HS-27A (cell line): ENCODE measurements around the gene DSC2.
"Not testable (repeated sequence)": the region's sequence is repeated elsewhere in the genome, so short reads cannot be mapped to it uniquely, and the experiment has no call there.

Experiments used
- DNase-seq: peaks from one replicate; pipeline ENCODE4 v3.0.0-alpha.2; 2012; ENCODE audit warnings: low read depth, missing footprints

DSC2 gene

DNA sequence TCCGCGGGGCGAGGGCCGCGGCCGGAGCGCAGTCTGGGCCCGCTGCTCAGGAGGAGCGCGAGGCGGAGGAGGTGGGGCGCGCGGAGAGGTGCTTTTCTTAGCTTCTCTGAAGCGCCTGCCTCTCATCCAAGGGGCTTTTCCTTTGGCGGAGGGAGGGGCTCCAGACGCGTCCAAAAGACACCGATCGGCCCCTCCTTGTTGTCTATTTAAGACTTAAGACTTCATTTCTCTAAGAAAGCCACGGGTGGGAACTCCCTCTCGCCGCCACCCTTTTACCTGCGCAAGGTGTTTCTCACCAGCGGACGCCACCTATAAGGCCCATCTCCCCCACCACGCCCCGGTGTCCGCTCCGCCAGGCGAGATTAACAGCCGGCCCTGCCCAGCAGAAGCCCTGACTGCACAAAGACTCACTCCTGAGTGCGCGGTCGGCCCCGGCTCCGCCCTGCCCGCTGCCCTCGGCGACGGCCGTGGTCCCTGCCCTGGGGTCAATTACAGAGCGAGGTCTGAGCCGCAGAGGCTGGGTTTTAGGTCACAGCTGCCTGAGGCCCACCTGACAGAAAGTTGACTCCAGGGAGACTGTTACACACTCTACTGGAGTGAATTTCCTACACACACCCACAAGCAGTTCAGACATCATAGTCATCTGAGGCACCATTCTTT lies at the start of gene DSC2:
TSS of gene DSC2 (minus strand) at position 397 of the 660 bp plus-strand sequence. CDS start 450 bp downstream, outside the sequence.
- DNase-seq, result no peak

DNA sequence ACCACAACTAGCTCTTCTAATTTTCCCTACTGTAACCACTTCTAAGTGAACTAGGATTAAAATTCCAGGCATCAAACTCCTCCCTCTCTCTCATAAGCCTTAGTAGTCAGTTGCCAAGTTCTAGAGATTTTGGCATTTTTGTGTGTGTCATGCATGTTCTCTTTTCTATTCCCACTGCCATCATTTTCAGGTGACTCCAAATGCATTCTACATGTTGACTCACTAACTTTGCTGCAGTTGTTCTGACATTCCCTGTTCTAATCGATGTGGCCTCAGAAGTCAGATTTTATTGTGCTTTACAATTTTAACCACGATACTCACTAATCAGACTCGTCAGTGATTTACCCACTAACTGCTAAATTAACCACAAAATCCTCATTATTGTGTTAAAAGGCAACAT lies 47.1 kb upstream of the DSC2 start:
- no peak for DNase-seq

DNA sequence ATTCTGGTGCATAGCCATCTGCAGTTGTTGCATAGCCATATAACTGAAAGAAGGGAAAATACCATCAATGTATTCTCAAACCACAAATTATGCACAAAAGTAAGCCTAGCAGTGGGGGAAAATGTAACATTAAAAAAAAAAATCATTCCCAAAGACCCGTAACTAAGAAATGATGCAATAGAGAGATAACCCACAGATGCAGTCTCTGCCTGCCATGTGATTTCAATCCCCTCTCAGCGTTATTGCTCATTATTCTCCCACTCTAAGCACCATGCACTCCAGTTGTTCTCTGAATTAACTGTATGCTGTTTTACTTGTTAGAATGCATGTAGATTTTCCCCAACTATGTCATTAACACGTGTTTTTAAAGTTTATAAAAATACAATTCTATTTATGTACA lies 46.4 kb upstream of the DSC2 start:
- DNase-seq, result no peak

DNA sequence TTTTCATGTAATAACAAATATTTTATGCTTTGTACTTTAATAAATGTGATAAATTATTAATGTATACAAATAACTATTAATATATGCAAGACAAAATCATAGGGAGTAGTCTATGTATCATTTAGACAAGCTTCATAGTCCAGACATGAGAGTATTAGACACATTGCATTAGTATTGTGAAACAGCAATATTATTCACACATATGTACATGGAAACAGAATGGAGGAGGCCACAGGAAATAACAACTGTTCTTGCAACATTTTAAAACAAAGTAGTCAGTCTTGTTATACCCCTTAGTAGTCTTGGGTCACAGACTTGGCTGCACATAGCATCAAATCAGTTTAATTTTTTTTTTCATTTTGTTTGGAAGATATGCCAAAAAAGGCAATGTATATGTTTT lies 44.6 kb upstream of the DSC2 start:
- DNase-seq, result no peak

DNA sequence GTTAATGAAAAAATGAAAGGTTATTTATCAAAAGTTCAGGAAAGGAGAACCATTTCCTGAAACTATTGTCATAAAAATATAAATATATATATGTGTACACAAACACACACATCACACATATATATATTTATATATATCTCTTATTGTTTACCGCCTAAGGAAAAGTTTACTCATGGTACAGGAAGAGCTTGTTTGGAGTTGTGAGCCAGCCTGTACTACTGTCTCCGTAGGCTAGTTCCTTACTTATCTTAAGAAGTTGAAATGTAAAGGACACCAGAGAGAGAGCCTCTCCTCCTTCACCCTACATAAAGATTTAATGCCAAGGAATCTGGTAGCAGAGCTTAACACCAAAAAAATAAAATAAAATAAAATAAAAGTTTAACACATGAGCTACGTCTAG lies 40.8 kb upstream of the DSC2 start:
- DNase-seq, result no peak

DNA sequence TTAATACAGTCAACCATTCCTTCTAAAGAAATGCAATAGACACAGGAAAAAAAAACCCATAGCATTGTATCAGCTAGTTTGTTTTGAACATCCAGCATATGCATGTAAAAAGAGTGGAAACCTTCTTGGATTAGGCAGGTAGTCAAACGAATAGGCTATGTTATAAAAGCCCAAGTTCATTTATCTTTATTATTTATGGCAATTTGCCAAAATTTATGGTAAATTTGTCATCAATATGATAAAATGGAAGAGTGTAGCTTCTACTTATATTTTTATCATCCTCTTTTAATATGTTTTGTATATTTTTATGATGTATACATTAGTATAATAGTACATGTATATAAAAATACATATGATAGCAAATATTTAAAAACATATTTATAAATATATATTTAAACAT lies 36.5 kb upstream of the DSC2 start:
- DNase-seq, result no peak

DNA sequence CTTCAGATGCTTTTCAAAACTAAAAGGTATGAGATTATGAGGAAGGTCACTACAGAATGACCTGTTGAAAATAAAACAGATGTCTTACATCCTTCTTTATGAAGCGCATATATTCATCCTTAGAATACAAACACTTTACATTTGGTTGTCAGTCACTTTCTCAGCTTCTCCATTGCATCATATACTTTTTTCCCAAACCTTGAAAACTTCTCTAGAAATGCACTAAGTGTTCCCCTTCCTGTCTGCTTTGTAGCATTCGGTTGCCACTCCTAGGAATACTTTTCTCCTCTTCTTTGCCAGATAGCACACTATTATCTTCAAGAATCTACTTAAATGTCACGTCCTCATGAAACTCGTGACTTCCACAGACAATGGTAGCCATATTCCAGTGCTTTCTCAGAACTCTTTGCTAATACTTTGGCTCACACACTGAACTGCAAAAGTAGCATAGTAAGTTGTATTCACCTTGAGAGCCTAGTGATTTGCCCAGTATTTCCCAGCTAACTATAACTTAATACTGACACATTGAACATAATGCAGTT lies 32.8 kb upstream of the DSC2 start:
- DNase-seq, result no peak

DNA sequence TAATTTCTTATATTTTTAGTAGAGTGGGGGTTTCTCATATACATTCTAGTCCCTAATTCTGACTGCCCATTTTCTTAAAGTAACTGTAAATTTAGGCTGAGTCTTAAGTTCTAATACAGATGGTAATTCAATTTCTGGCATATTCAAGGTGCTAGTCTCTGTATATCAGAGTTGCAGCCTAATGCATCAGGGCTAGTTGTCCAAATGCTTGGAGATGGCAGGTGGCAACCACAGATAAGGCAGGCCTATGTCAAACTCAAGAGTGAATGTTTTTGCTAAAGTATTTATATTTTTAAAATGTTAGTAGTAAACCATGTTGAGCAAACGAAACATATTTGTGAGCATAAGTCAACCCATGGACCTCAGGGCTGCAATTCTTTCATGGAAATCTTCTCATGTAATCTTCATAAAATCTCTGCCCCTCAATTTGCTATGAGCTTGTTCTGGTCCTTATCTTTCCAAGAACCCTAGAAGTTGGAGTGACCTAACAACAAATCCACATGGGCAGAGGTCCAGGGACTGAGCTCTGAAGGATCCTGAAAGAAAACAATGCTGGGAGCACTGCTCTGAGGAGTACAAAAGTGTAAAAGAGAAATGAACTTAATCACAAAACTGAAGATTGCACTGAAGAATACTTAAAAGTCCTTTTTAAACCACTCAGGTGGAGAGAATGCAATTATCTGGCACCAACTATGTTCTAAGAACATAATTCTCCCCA lies 27.3 kb upstream of the DSC2 start:
- no peak for DNase-seq

DNA sequence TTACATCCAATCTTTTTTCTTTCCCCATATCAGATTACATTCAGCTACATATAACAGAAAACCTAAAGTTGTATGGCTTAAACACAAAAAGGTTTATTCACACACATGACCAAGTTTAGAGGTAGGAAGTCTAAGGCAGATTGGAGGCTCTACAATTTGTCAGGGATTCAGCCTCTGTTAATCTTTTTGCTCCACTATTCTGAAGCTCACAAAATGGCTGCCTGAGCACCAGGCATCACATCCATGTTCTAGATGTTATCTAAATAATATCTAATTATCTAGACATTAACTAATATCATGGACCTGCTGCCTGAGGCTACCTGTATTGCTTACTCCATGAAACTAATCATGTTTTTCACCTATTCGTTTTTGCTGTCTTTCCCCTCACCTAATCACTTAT lies 23.7 kb upstream of the DSC2 start:
- DNase-seq, result no peak

DNA sequence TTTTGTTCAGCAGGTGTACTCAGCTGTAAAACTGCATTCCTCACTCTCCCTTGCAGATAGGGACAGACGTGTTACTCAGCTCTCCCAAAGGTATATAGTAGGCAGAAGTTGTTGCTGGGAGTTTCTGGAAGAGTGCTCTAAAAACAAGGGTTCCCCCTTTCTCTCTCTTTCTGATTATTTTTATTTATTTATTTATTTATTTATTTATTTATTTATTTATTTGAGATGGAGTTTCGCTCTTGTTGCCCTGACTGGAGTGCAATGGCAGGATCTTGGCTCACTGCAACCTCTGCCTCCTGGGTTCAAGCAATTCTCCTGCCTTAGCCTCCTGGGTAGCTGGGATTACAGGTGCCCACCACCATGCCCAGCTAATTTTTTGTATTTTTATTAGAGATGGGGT lies 20.9 kb upstream of the DSC2 start:
- not testable (repeated sequence) for DNase-seq

DNA sequence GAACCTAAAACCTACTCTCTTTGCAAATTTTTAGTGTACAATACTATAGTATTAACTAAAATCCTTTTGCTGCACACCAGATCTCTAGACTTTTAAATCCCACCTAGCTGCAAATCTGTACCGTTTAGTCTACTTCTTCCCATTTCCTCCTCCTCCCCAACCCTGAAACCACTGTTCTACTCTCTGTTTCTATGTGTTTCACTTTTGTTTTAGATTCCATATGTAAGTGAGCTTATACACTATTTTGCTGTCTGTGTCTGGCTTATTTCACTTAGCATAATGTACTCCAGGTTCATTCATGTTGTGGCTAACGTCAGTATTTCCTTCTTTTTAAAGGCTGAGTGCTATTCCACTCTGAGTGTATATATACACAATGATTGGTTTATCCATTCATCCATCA lies 18.4 kb upstream of the DSC2 start:
- DNase-seq, result no peak

DNA sequence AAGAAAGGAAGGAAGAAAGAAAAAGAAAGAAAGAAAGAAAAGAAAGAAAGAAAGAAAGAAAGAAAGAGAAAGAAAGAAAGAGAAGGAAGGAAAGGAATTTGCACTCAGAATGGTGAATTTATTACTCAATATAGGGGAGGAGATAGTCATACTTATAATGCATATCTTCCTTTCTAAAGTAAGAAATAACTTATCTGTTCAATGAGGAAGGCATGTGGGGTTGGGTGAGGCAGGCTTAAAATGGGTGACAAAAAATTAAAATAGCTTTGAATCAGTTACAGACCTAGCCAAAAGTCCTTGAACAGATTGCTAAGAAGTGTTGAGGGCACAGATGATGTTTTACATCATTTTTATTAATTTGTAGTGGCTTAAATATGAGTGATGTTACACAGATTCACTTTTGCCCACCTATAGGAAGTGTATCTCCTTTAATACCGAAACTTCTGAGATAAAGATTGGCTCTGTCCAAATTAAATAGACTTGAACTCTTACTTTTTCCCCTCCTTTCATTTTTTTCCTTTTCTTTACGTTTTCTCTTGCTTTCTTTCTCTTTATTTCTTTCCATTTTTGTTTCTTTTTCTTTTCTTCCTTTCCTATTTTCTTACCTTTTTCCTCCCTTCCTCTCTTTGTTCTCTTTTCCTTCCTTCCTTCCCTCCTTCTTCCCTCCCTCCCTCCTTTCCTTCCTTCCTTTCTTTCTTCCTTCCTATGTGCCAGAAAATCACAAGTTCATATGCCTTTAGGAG lies 14.8 kb upstream of the DSC2 start:
- DNase-seq, result no peak

DNA sequence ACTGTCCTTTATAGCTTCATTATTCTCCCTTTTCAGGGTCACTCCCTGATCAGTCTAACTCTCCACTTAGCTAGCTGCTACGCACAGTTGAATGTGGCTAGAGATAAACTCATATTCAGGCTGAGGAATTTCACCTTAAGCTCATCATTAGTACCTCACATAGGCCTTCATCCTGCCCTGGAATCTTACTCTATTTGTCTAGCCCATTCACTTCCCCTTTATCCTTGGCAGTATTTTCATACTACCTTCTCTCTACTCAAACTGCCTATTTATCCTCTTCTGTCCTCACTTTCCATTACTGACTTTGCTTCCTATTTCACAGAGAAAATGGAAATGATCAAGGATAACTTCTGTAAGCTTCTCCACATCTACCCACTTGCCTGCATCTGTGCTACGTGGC lies 10.6 kb upstream of the DSC2 start:
- no peak for DNase-seq

DNA sequence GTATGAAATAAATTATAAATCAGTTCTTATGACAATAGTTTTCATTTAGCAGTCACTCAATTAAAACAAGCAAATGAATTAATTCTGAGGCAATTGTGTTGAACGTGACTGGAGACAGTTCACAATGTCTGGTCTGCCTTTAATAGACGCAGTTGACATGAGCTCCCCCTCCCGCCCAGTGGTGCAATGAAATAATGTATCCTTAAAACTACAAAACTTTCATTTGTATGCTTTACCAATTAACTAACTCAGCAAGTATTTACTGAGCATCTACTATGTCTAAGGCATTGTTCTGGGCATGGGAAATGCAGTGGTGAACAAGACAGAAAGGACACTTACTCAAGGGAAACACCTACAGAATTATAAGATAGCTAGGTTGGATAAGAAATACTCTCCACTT lies 3.5 kb upstream of the DSC2 start:
- DNase-seq, result no peak

DNA sequence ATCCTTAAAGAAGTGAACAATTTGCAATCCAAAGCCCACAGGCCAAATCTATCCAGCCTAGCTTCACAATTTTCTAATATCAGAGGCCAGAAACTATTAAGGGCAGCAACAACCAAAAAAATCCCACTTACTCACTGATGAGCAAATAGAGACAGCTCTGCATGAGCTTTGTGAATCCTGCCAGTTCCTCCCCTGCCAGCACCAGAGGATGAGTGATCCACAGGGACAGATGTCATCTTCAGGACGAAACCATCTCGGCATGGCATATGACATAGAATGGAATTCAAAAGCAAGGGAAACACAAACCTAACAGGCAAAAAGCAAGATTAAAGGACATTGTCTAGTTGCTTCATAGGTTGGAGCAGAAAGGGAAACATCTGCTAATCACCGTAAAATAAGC lies 2.2 kb upstream of the DSC2 start:
- DNase-seq, result no peak

DNA sequence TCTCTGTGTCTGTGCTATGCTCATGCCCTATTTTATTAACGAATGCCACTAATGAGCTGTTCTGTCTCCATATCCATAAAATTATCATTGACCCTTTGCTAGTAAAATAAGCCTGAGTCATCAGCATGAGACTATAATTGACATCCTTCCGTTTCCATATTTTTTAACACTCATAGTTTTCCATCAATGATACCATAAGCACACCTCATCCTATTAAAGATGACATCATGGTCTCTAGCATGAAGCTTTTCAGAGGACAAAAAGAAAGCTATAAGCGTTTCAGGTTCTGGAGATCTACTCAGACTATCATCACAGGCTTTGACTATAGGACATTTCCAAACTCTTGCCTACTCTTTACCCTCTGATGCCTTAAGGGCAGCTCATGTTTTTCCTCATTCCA lies 1.2 kb upstream of the DSC2 start:
- DNase-seq, result no peak

DNA sequence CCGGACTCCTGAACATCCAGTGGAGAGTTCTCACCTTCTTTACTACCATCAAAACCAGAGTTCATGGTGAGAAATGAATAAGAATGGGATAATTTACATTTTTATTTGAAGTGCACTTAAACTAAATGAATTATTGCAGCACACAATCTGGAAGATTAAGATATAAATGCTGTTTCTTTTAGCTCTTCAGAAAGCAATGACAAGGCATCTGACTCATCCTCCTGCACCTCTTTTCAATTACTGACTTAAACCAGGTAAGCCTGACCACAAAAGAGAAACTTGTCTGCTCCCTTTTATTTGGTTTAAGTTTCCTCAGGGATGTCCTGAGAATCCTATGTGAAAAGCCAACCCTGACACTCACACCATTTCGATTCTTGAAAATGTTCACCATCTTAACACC lies 720 bp upstream of the DSC2 start:
- no peak for DNase-seq

DNA sequence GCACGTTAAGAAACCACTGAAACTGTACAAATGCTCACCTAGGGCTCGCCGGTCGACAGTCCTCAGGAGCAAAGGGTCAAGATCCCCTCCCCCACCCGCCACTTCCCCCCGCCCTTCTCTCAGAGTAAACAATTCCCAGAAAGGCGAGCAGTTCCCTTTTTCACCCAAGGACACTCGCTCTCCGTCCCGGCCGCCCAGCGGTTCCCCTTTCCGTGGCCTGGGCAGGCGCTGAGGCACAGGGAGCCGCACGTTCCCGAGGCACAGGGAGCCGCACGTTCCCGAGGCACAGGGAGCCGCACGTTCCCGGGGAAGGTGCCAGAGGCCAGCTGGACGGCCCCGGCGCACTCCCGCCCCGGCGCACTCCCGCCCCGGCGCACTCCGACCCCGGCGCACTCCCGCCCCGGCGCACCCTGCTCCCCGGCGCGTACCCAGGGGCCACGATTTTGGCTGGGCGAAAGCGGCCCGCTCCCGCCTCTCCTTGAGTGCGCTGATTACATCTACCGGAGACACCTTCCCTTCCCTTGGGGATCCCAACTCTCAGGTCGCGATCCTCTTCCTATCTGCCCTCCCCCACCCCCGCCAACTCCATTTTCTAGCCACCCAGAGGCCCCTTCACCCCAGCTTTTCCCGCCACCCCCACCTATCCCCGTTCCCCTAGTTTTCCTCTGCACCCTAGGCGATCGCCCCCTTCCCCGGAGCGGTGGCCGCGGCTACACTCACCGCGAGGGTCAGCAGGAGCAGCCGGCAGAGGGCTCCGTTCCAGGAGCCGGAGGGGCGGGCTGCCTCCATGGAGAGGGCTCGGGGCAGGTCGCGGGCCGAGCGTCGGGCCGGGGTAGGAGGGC lies 817 bp downstream of the DSC2 start:
- no peak for DNase-seq

DNA sequence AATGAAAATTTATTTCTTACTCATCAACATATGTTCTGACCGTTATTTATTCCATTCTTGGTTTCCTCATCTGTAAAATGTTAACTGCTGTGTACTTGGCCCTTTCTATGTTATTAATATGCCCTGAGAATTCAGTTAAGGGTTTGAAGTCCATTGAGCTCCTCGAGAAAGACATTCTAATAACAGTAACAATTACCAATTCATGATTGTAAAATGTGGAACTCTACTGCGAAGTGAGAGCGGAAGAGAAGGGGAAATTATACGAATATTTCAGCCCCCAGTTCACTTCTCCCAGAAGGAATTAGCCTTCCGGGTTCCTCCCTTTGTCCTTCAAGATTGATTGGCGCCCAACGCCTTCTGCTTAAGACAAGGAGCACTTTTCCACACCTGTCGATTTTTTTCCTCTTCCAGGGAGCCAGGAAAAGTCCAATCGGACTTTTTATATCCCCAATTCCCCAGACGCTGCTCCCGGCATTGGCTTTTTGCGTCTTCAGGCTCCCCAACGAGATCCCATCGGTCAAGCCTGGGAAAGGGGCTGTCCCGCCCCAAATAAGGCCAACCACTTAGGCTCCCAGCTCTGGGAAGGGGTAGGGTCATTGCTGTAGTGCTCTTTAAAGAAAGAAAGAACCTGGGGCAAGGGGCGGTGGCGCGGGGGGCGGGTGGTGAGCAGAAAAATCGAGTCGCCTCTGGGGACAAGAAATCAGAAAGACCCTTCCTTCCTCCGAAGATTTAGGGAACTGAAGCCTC lies 1.6 kb downstream of the DSC2 start:
- DNase-seq, result no peak

DNA sequence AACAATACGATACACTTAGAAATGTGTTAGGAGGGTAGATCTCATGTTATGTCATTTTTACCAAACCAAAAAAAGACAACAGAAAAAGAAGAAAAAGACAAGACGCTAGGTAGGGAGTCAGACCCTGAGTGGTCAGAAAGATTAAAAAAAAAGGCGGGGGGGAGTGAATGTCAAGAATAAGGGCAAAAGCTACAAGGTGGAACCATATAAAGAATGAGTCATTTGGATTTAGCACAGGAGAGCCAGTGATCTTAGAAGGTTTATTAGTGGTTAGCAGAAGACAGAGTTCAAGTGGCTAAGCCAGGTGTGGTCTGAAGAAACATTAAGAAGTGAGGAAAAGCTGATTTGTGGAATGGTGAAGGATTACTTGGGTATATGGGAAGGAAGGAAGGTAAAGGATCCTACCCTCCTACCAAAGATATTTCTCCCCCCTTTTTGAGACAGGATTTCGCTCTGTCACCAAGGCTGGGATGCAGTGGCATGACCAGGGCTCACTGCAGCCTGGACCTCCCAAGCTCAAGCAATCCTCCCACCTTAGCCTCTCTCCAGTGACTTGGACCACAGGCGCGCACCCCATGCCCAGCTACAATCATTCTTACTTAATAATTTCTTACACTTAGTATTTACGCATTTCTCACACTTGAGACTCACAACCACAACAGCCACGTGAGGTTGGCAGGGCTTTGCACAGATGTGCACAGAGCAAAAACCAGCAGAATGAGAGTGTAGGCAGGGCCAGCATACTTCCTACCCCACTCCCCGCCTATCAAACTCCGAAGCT lies 2.6 kb downstream of the DSC2 start:
- DNase-seq, result no peak

DNA sequence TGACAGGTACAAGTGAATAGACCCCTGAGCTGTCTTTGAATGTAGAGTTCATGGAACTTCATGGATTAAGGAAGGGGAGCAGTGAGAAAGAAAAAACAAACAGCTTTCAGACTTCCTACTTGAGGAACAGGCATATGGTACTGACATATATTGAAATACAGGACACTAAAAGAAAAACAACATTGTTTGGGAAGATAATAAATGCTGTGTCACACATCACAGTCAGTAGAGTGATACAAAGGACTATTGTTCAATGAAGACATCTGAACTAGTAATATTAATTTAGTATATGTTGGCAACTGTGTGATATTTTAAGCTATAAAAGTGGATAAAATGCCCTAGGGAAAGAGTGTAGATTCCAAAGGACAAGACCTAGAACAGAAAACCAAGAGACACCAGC lies 3.3 kb downstream of the DSC2 start:
- no peak for DNase-seq
